Mucosa of rectum (tissue), 2 donors: Measurements from ENCODE around the gene SCFD2.

Source experiments
- H3K27ac ChIP-seq, 2 donors: one replicate each; pipeline ENCODE4 v1.7.0; 2013; ENCODE audit warnings: inconsistent platforms in 2 of 2, low read depth in 2 of 2, low read length in 2 of 2
- H3K27me3 ChIP-seq, 2 donors: one replicate each; pipeline ENCODE4 v1.7.0; 2013; ENCODE audit warnings: low read length in 2 of 2; ENCODE audit not compliant: control insufficient read depth in 2 of 2, insufficient read depth in 2 of 2
- H3K36me3 ChIP-seq, 2 donors: one replicate each; pipeline ENCODE4 v1.7.0; 2013; ENCODE audit warnings: low read length in 2 of 2; ENCODE audit not compliant: control insufficient read depth in 2 of 2, insufficient read depth in 2 of 2
- H3K4me1 ChIP-seq, 2 donors: one replicate each; pipeline ENCODE4 v1.7.0; 2013; ENCODE audit warnings: low read length in 2 of 2, mild to moderate bottlenecking in 1 of 2; ENCODE audit not compliant: control insufficient read depth in 2 of 2, insufficient read depth in 2 of 2
- H3K4me3 ChIP-seq, 2 donors: one replicate each; pipeline ENCODE4 v1.7.0; 2013; ENCODE audit warnings: low read length in 2 of 2
- H3K9ac ChIP-seq, 2 donors: one replicate each; pipeline ENCODE4 v1.7.0; 2013; ENCODE audit warnings: low read length in 2 of 2, low read depth in 1 of 2, mild to moderate bottlenecking in 1 of 2
- H3K9me3 ChIP-seq, 2 donors: one replicate each; pipeline ENCODE4 v1.7.0; 2013; ENCODE audit warnings: low read length in 2 of 2; ENCODE audit not compliant: control insufficient read depth in 2 of 2
- donor health status: healthy.
- donor health status: Normal muscosa, but diverticular disease.

The SCFD2 gene

DNA sequence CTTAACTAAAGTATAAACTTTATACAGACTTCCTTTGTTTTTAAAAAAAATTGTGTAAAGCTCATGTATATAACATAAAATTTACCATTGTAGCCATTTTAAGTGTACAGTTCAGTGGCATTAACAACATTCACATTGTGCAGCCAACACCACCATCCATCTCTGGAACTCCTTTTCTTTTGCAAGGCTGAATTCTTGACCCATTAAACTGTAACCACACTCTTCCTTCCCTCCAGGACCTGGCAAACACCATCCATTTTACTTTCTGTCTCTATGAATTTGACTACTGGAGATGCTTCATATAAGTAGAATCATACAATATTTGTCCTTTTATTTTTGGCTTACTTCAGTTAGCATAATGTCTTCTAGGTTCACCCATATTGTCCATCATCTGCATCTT lies 399.1 kb downstream of the SCFD2 start:
- H3K4me1 ChIP-seq = no peaks in the 10 kb centered on the region
- H3K4me3 ChIP-seq = no peak overlapping the region
- H3K9me3 ChIP-seq = no peaks in the 10 kb centered on the region
- H3K27ac ChIP-seq = no peak overlapping the region
- no peak overlapping the region for H3K9ac ChIP-seq
- no peaks in the 10 kb centered on the region for H3K27me3 ChIP-seq
- no peaks in the 10 kb centered on the region for H3K36me3 ChIP-seq

DNA sequence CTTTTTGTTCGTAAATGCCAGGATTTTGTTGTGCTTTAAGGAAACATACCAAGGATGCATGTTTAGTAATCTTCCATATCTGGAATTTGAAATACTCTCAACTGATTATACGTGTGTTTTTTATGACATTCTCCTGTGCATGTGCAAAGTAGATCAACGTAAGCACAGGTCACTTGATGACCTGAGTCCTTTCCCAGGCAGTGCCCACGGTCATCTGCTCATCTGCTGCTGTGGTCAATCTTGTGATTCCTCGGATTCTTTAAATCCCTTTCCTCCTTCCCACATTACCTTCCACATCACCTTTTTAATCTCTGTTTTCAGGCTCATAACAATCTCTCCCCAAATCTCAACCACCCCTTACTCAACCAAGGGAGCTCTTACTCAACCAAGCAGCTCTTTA lies 399.7 kb downstream of the SCFD2 start:
- H3K27me3 ChIP-seq = no peaks in the 10 kb centered on the region
- H3K9ac ChIP-seq = no peak overlapping the region
- H3K36me3 ChIP-seq = no peaks in the 10 kb centered on the region
- H3K4me3 ChIP-seq = no peak overlapping the region
- H3K9me3 ChIP-seq = no peaks in the 10 kb centered on the region
- no peaks in the 10 kb centered on the region for H3K4me1 ChIP-seq
- no peak overlapping the region for H3K27ac ChIP-seq

DNA sequence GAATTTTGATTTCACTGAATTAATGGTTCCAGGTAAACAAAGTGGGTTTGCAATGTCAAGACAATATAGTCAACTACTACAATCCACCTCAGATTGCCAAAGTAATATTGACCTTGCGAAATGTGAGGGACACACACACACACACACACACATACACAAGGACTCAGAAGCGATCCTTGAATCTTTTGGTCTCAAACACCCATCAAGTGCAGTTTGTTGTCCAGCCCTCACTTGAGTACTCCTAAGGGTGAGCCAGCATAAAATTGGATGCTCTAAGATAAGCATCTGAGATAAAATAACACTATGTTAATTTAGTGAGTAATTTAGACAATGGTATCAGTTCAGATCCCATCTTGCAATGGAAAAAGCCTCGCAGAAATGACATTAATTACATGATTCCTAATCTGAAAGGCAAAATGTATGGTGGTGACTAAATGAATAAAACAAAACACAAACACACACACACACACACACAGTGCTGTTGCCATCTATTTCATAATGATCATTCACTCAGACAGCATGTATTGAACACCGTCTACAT lies 401.2 kb downstream of the SCFD2 start:
- Histone ChIP-seq H3K9me3 (no peaks in the 10 kb centered on the region), H3K27me3 (no peaks in the 10 kb centered on the region), H3K27ac (no peak overlapping the region), H3K36me3 (no peaks in the 10 kb centered on the region), H3K9ac (no peak overlapping the region), H3K4me3 (no peak overlapping the region), H3K4me1 (no peaks in the 10 kb centered on the region)

DNA sequence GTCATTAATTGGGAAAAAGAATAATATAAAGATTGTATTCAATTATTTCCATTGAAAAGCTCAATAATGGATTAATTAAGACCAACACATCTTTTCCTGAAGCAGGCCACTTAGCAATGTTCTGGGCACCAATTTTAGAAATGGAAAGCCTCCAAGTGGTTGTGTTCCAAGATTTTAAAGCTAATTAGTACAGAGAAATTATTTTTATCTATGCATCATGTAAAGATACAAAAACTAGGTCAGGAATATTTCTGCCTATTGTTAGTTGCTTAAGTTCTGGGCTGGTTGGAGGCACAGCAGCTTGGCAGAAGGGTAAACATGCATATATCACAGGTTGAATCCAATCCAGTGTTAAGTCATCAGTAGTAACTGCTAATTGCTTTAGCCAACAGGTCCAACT lies 401.9 kb downstream of the SCFD2 start:
- H3K27me3 ChIP-seq = no peaks in the 10 kb centered on the region
- H3K27ac ChIP-seq = no peak overlapping the region
- H3K4me1 ChIP-seq = no peaks in the 10 kb centered on the region
- no peak overlapping the region for H3K4me3 ChIP-seq
- H3K9ac ChIP-seq = no peak overlapping the region
- no peaks in the 10 kb centered on the region for H3K36me3 ChIP-seq
- H3K9me3 ChIP-seq = no peaks in the 10 kb centered on the region

DNA sequence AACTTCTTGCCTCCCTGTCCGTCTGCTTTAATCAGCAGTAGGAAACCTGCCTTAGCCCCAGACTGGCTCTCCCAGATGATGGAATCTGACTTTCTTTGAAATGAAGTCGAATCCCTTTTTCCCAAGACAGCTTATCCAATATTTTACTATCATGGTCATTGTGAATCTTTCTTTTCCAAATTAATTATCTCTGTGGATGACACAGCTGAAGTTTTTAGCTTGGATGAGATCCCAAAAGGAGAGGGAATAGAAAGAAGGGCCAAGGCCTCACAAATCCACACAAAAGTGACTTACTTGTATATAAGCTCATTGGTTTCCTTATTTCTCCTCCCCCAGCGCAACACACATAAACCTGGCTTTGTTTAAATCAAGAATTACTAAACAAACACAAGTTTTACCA lies 403.1 kb downstream of the SCFD2 start:
- Histone ChIP-seq H3K36me3 (no peaks in the 10 kb centered on the region), H3K4me3 (no peak overlapping the region), H3K27me3 (no peaks in the 10 kb centered on the region), H3K9ac (no peak overlapping the region), H3K4me1 (no peaks in the 10 kb centered on the region), H3K27ac (no peak overlapping the region), H3K9me3 (no peaks in the 10 kb centered on the region)

DNA sequence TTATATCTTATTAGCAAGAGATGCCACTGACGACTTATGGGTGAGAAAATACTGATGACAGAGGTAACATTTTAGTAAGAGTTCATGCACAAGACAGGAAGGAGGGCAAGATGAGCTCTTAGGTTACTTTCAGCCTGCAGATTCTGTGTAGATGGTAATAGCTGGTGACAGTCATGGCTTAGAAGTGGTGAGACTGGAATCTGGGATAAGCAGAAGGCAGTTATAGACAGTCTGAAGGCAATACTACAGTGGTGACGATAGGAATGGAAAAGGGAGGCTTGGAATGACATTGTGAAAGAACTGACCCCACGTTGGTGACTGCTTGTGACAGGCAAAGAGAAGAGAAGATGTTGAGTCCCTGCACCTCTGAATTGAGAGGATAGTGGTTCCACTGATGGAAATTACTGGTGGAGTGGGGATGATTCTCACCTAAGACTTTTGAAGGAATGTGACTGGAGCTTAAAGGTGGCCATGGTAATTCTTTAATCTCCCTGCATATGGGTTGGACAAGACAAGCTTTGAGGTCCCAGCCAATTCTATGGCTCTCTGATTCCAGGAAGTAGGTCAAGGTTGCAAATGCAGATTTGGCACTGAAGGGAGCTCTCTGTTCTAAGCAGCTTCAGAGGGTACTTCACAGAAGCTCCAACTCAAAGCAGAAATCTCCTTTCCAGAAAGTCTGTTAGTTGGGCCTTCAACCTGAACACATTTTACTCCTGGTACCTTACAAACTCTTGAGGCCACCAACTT lies 404.0 kb downstream of the SCFD2 start:
- Histone ChIP-seq H3K9ac (no peak overlapping the region), H3K27me3 (no peaks in the 10 kb centered on the region), H3K9me3 (no peaks in the 10 kb centered on the region), H3K36me3 (no peaks in the 10 kb centered on the region), H3K4me3 (no peak overlapping the region), H3K4me1 (no peaks in the 10 kb centered on the region), H3K27ac (no peak overlapping the region)

DNA sequence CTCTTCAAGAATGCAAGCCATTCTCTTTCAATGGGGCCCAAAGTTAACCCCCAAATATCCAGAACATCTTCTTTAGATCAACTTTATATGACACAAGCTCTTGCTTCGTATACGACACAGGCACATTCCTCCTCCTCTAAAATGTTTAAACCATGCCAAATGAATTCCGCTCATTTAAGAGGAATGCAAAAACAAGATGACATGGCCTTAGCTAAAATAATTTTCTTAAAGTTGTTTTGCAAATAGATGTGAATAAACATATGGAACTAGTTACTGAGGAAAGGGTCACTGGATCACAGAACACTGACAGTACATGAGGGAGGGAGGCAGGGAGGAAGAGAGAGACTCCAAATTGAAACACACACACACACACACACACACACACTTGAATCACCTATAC lies 406.3 kb downstream of the SCFD2 start:
- H3K27me3 ChIP-seq = no peaks in the 10 kb centered on the region
- H3K27ac ChIP-seq = no peak overlapping the region
- no peak overlapping the region for H3K4me3 ChIP-seq
- no peaks in the 10 kb centered on the region for H3K9me3 ChIP-seq
- H3K4me1 ChIP-seq = no peaks in the 10 kb centered on the region
- H3K36me3 ChIP-seq = no peaks in the 10 kb centered on the region
- no peak overlapping the region for H3K9ac ChIP-seq

DNA sequence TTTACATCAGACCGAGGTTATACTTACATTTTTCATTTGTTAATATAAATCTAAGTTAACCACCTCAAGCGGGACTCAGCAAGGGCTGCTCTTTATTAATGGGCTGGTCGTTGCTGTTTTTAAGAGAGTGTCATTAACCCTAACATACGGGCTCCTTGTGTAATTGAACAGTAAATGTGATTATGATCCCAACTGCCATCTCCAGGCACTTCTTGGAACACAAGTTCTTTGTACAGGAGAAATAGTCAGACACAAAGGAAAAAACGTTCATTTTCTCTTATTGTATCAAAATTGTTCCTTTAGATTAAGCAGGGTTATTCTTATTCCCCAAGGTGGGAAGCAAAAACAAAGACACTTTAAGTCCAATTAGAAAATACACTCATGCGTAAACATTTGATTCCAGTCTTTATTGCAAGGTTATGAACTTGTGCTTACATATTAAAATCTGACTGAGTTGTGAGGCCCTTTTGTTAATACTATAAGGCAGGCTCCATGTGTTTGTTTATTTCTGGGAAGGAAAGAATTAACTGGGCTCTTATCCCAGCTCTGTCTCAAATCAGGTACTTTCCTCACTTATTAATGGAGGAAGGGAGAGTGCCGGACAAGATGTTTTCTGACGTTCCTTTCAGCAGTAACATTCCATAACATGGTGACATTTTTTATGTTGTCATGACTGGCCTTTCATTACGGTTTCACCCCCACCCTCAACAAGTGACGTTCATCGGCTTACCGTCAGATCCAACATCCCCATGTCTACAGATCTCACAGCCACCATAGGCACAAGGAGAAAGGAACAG lies 407.8 kb downstream of the SCFD2 start:
- no peaks in the 10 kb centered on the region for H3K9me3 ChIP-seq
- no peak overlapping the region for H3K9ac ChIP-seq
- H3K4me3 ChIP-seq = no peak overlapping the region
- H3K36me3 ChIP-seq = no peaks in the 10 kb centered on the region
- no peaks in the 10 kb centered on the region for H3K4me1 ChIP-seq
- no peak overlapping the region for H3K27ac ChIP-seq
- H3K27me3 ChIP-seq = no peaks in the 10 kb centered on the region

DNA sequence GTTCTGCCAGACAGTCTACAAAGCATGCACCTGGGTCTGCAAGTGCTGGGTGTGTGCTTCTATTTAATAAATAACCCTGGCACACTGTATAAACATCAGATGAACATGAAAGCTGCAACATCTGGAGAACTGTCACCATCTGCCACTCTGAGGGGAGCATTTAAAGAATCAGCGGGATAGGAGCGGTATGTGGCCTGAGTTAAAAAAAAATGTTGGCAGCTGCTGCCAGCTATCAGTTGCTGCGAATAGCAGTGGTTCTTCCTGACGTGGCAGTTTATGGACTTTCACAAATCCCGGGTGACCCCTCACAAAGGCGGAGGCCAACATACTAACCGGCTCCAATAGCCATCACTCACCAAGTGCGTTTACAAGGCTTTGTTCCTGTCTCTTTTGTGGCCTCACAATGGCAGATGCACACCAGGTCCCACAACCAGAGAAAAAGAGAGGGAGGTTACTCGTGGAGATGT lies 408.6 kb downstream of the SCFD2 start:
- H3K4me1 ChIP-seq = no peaks in the 10 kb centered on the region
- H3K27ac ChIP-seq = no peak overlapping the region
- no peak overlapping the region for H3K9ac ChIP-seq
- H3K9me3 ChIP-seq = no peaks in the 10 kb centered on the region
- H3K36me3 ChIP-seq = no peaks in the 10 kb centered on the region
- no peak overlapping the region for H3K4me3 ChIP-seq
- H3K27me3 ChIP-seq = no peaks in the 10 kb centered on the region

DNA sequence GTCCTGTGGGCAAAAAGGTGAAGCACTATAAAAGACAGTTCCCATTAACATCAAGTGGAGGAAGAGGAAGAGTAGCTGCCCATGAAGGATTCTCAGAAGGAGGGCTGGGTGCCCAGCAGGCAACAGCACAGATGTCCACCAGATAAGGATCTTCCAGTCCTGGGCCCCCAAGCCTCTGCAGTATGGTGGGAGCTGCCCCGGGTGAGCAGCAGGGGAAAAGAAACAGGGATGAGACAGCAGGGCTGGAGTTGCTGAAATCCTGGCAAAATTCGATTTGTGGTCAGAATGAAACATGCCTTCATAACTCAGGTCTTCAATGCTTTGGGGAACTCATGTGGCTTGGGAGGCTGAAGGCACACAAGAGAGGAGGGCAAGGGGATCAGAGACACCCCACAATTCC lies 409.2 kb downstream of the SCFD2 start:
- Histone ChIP-seq H3K27me3 (no peaks in the 10 kb centered on the region), H3K4me1 (no peaks in the 10 kb centered on the region), H3K9me3 (no peaks in the 10 kb centered on the region), H3K36me3 (no peaks in the 10 kb centered on the region), H3K9ac (no peak overlapping the region), H3K4me3 (no peak overlapping the region), H3K27ac (no peak overlapping the region)
